HCT116 (cell line): Measurements from ENCODE around the gene ARHGEF9.

Experiments used
- CTCF ChIP-seq, 3 experiments: fragments of 200-600 bp in 1 of 3; sonication (generic) in 1 of 3; IDR thresholded peaks in 2 of 3; conservative IDR thresholded peaks in 1 of 3; 2 replicates each; pipeline ENCODE4 v1.5.1; 2012 to 2017; ENCODE audit warnings: low read depth in 2 of 3, low read length in 2 of 3, antibody characterized with exemption in 1 of 3, borderline replicate concordance in 1 of 3, control low read depth in 1 of 3, mild to moderate bottlenecking in 1 of 3, mixed read lengths in 1 of 3, mixed run types in 1 of 3, moderate library complexity in 1 of 3; ENCODE audit not compliant: insufficient read depth in 1 of 3
- EGR1 ChIP-seq: IDR thresholded peaks from 2 replicates; pipeline ENCODE4 v1.6.1; 2012; ENCODE audit warnings: low read depth
- EZH2 ChIP-seq: fragments of 200-600 bp; sonication (generic); IDR thresholded peaks from 2 replicates; pipeline ENCODE4 v1.6.1; 2017; ENCODE audit warnings: antibody characterized with exemption, mixed run types
- EZH2phosphoT487 ChIP-seq: fragments of 200-600 bp; IDR thresholded peaks from 2 replicates; pipeline ENCODE4 v1.6.1; 2018; ENCODE audit warnings: antibody characterized with exemption, borderline replicate concordance
- JUND ChIP-seq: IDR thresholded peaks from 2 replicates; pipeline ENCODE4 v1.6.1; 2012
- MAX ChIP-seq: IDR thresholded peaks from 2 replicates; pipeline ENCODE4 v1.6.1; 2012
- POLR2A ChIP-seq: IDR thresholded peaks from 2 replicates; pipeline ENCODE4 v1.7.0; 2011; ENCODE audit warnings: borderline replicate concordance; ENCODE audit not compliant: insufficient read depth, insufficient read length; ENCODE audit errors: extremely low read depth
- POLR2AphosphoS5 ChIP-seq: IDR thresholded peaks from 2 replicates; pipeline ENCODE4 v1.6.1; 2011; ENCODE audit warnings: mild to moderate bottlenecking, low read depth, low read length, moderate library complexity
- REST ChIP-seq: IDR thresholded peaks from 2 replicates; pipeline ENCODE4 v1.6.1; 2012; ENCODE audit warnings: low read depth
- SIN3A ChIP-seq: IDR thresholded peaks from 2 replicates; pipeline ENCODE4 v1.6.1; 2012; ENCODE audit warnings: low read depth
- YY1 ChIP-seq: IDR thresholded peaks from 2 replicates; pipeline ENCODE4 v1.6.1; 2011; ENCODE audit warnings: low read length, low read depth, moderate library complexity, mild to moderate bottlenecking; ENCODE audit not compliant: insufficient replicate concordance; ENCODE audit errors: extremely low read depth
- ZNF274 ChIP-seq: fragments of 200-500 bp; sonication (Bioruptor generic); IDR thresholded peaks from 2 replicates; pipeline ENCODE4 v1.6.1; 2014; ENCODE audit warnings: mild to moderate bottlenecking, low read depth, low read length, inconsistent platforms

- no peak for TF ChIP-seq ZNF274
- TF ChIP-seq REST = no peak
- TF ChIP-seq MAX = no peak
- TF ChIP-seq YY1 = no peak
- no peak for TF ChIP-seq POLR2A
- TF ChIP-seq EGR1 = no peak
- TF ChIP-seq CTCF (IDR thresholded peaks at IDR 0.05 in 2 of 3, conservative IDR thresholded peaks at IDR 0.05 in 1 of 3; ENCODE audit: borderline replicate concordance in 1 of 3, insufficient read depth in 1 of 3, low read depth in 2 of 3, low read length in 2 of 3) = no peak
- no peak for TF ChIP-seq EZH2
- no peak for TF ChIP-seq EZH2phosphoT487
- TF ChIP-seq SIN3A = no peak
- no peak for TF ChIP-seq JUND
- no peak for TF ChIP-seq POLR2AphosphoS5
Observed at GRCh38 chrX:63585936-63586335, 199.1 kb downstream of the ARHGEF9 start.
